Epithelial cell of prostate (primary cell): Measurements from ENCODE around the gene LTK.

Source experiments
- DNase-seq: peaks from one replicate; pipeline ENCODE4 v3.0.0-alpha.2; 2011; ENCODE audit warnings: low read depth, low spot score
- H3K27ac ChIP-seq: fragments of 450-650 bp; 2 replicates; pipeline ENCODE4 v1.5.1; 2017; ENCODE audit warnings: mild to moderate bottlenecking

LTK gene

DNA sequence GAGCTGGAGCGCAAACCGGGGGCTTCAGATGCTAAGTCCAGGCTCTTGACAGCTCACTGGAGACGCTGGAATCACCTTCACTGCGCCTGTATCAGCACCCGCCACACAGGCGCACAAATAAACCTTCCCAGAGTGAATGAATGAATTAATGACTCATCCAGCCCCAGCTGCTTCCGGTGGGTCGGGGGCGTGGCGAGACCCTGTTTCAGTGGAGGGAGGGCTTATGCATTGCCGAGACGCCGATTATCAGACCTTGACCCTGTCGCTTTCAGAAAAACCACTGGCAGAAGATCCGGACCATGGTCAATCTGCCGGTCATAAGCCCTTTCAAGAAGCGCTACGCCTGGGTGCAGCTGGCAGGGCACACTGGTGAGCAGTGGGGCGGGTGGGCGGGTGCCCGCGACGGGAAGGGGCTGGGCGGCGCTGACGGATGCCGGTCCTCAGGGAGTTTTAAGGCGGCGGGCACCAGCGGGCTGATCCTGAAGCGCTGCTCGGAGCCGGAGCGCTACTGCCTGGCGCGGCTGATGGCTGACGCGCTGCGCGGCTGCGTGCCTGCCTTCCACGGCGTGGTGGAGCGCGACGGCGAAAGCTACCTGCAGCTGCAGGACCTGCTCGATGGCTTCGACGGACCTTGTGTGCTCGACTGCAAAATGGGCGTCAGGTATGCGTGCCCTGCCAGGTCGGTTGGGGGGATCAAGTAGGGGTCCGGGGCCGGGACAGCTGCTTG lies 12.3 kb downstream of the LTK start:
- no peak for DNase-seq
- no peak overlapping the region for H3K27ac ChIP-seq

DNA sequence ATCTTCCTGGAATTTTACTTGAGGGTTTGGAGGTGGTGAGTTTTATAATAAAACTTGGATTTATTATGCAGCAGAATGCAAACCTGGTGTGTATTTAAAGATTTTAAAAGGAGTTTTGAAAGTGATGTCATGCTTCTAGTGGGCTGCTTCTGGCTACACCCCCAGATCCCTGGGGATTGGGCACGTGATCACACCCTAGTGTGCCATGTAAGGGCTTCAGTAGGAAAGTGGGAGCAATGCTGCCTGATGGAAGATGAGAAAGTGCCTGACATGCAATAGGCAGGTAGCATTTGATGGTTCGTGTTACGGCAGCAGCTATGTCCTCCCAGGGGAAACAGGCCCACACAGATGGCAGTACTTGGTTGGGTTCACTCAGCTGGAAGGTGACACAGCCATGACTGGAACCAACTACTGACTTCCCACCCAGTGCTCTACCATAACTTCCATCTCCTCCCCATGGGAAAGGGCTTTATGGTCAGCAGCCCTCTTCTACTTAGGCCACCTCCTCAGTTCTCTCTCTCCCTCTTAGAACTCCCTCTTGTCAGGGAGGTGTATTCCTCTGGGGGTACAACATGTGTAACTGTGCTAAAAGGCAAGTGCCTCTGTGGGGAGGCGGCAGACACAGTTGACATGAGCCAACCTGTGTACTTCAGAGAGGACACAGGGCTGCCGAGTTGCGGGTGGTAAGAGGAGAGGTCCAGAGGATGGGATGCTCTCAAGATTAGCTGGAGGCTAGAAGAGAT lies 14.3 kb downstream of the LTK start:
- H3K27ac ChIP-seq = no peak overlapping the region
- DNase-seq = no peak

DNA sequence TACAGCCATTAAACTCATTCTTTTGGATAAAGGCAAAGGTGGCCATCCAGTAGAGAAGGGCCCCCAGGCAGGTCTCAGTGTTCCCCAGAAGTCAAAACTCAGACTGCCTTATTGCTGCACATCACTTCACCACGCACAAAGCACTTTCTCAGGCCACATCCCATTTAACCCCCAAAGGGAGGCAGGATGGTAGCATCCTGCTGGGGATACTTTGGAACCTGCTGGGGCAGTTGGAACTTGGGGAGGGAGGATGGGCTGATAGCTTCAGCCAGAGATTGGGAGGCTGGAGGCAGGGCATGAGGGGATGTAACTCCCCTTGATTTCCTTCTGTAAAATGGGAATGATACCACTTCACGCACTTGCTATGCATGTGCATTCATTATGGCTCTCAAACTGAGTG lies 15.0 kb downstream of the LTK start:
- H3K27ac ChIP-seq = no peak overlapping the region
- no peak for DNase-seq

DNA sequence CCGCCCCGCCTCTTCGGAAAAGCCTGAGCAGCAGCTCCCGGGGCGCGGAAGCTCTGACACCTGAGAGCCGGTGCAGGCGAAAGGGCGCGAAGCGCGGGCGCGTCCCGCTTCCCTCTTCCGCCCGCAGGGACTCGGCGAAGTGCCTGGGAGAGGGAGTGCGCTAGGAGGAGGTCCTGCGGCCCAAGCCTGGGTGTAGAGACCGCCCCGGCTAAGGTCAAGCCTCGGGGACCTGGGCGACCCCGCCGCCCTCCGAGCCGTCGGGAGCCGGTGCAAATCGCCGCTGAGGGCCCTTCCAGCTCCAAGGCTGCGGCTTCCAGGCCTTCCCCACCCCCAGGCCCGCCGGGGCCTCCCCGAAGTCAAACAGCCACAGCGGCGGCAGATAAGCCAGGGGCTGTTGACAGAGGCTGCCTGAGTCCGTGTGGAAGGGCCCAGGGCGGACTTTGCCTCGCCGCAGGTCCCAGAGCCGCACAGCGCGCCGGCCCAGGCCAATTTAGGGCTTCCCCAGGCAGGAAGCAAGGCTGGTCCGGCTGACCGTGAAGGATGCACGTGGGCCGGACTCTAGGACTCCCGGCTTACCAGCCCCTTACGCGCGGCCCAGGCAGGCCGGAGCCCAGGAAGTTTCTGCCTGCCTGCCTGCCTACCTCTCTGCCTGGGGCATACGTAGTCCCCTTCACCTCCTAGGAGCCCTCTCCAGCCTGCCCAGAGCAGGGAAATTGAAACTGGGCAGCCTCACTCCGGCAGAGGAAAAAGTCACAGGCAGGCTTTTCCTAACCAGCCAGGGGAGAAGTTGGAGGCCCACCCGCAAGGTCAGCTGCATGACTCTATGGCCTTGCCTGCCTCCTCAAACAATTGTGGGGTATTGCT lies 17.7 kb downstream of the LTK start:
- DNase-seq = no peak
- no peak overlapping the region for H3K27ac ChIP-seq

DNA sequence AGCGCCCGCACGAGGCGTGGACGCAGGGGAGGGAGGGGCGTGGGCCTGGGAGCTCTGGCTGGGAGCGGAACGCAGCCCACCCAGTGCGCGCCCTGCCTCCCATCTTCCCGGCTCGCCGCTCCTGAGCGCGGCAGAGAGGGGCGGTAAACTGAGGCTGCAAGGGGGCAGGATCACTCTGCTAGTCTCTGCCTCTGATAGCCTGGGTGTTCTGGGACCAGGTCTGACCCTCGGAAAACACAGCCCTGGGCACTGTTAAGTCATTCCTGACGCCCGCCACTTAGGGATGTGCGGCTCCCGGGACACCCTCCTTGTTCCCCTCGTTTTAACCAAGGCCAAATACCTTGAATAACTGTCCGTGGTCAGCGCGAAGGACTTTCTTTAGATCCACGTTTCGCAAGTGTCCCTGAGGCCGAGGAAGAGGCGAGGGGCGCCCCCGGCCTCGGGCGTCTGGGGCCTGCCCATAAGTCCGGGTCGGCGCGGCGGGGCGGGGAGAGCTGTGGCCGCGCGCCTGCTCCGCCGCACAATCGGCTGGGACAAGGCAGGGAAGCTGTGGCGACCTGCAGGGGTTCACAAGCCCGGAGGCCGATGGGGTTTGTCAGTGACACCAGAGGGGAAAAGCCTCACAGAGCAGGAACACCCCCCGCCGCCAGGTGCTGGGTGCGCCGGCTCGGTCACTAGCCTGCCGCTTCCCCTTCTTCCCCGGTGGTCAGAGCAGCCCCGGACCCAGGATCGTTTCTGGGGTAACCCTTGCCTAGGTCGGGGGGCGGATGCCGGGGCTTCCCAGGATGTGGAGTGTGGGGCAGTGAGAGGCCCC lies 18.5 kb downstream of the LTK start:
- H3K27ac ChIP-seq = no peak overlapping the region
- no peak for DNase-seq

DNA sequence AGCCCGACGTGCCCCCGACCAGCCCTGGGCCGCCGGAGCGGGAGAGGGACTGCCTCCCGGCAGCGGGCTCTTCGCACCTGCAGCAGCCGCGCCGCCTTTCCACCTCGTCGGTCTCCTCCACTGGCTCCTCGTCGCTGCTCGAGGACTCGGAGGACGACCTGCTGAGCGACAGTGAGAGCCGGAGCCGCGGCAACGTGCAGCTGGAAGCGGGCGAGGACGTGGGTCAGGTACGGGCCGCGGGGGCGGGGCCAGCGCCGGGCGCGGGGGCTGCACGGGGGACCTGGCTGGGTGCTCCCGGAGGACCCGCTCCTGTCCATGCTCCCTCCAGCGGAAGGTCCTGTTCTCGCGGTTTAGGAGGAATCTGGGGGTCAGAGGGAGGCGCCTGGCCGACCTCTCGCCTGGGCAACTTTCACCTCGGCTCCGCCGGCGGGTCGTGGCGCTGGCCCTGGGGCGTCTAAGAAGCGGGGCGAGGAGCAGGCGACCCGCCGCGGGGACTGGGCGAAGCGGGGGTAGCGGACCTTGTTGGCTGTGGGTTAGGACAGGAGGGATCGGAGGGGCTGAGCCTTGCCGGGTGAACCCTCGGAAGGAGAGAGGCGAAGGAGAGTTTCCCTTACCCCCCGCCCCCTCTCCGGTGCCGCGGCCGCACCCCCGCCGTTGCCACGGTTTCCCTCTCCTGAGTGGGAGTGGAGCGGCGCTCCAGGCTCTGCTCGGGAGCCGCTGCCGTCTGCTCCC lies 19.3 kb downstream of the LTK start:
- no peak for DNase-seq
- no peak overlapping the region for H3K27ac ChIP-seq

DNA sequence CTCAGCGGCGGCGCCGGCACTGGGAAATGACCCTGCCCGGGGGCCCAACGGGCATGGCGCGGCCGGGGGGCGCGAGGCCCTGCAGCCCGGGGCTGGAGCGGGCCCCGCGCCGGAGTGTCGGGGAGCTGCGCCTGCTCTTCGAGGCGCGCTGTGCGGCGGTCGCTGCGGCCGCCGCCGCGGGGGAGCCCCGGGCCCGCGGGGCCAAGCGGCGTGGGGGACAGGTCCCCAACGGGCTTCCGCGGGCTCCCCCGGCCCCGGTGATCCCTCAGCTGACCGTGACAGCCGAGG lies 19.8 kb downstream of the LTK start:
- no peak overlapping the region for H3K27ac ChIP-seq
- no peak for DNase-seq

DNA sequence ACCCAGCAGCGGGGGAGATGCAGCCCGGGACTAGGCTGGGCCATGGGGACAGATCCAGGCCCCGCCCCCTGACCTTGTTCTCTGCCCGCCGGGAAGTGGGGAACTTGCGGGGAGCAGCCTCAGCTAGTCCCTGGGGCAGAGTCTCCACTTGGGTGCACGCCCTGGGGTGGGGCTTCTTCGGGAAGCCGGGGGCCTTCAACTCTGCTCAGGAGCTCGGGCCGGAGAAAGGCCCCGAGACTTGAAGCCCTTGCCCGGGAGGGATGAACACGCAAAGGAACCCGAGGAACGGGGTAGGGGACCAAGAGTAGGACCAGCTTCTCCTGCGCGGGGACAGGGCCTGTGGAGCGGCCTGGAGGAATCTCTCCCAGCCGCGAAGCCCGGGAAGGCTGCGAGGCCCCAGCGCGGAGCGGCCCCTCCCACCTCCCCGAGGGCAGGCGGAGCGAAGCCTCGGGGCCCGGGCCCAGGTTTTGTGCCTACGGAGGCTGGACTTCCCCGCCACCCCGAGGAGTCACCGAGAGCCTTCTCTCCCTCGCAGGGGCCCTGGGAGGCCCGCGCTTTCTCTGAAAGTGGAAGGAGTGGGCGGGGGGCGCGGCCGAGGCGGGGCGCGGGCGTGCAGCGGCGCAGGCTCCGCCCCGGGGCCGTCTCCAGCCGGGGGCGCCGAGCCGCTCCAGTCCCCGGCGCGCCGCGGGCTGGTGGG lies 20.3 kb downstream of the LTK start, which contains the start of gene ITPKA:
TSS of gene ITPKA (plus strand) at position 670 of the 697 bp plus-strand sequence. CDS start 54 bp downstream, outside the sequence.
- DNase-seq = no peak
- H3K27ac ChIP-seq = peak within 1 kb of the TSS; percentile 6

DNA sequence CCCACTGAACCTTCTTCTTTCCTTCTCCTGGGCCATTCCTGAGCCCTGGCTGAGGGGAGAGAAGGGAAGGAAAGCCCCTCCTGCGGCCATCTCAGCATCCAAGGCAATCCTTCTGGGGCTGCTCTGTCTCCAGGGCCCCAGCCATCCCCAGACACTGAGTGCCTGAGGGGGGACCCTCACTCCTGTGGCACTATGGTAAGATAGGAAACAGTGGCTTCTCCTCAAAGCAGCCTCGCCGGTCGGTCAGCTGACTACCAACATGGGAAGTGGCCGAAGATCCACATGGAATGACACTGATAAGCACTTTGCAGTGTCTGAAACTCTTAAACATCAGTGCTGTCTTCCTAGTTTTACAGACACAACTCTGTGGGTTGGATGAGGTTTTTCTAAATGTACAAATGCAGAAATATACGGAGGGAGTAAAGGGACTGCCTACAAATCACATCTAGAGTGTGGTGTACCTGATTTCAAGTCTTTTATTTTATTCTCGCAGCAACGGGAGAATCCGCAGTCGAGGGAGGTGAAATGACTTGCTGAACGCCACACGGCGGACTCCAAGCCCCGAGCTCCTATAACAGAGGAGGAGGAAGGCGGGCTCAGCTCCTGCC lies 20.9 kb downstream of the LTK start:
- H3K27ac ChIP-seq = peak overlapping the region; percentile 6
- no peak for DNase-seq

DNA sequence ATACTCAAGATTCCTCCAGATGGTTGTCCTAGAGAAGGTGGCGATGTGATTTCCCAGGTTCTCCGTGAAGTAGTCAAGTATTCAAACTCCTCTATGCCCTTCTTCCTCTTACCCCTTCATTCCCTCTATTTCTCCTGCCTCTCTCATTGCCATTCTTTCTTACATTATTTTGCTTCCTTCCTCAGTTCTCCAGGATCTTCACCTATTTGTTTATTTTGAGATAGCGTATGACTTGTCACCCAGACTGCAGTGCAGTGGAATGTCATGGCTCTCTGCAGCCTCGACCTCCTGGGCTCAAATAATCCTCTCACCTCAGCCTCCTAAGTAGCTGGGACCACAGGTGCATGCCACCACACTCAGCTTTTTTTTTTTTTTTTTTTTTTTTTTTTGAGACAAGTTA lies 21.7 kb downstream of the LTK start:
- DNase-seq = no peak
- H3K27ac ChIP-seq = no peak overlapping the region

DNA sequence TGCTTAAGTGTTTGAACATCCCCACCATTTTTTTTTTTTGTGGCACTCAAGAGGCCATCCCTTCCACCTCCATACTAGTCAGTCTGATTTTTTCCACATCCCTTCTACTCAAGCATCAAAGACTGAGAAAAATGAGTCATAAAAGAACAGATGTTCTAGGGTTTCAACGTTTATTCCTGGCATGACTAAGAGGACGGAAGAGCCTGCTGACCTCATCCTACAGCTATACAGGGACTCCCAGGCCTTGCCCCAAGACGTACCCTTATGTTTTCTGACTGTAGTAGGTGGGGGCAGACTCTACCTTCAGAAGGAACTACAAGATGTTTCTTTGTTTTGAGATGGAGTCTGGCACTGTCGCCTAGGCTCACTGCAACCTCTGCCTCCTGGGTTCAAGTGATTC lies 23.3 kb downstream of the LTK start:
- peak overlapping the region; percentile 68 for H3K27ac ChIP-seq
- DNase-seq = peak; percentile 84

DNA sequence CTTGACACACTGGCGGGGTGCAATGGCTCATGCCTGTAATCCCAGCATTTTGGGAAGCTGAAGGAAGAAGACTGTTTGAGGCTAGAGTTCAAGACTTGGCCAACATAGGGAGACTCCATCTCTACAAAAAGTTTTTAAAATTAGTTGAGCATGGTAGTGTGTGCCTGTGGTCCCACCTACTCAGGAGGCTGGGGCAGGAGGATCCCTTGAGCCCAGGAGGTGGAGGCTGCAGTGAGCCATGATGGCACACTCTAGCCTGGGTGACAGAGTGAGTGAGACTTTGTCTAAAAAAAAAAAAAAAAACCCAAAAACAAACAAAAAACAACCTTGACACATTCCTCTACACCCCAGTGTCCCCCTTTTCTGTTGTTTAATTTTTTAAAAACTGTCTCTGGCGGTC lies 24.0 kb downstream of the LTK start:
- peak overlapping the region; percentile 68 for H3K27ac ChIP-seq
- DNase-seq = no peak

DNA sequence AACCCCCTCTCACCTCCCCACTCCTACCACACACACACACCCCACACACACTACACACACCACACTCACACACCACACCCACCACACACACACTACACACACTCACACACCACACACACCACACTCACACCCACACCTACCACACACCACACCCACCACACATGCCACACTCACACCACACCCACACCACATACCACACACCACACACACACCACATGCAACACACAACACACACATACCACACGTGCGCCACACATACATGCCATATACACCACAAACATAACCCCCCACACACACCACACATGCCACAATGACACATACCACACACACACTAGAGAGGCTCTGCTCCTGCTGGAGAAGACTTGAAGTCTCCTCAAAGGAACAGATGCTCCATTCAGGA lies 25.8 kb downstream of the LTK start:
- H3K27ac ChIP-seq = no peak overlapping the region

DNA sequence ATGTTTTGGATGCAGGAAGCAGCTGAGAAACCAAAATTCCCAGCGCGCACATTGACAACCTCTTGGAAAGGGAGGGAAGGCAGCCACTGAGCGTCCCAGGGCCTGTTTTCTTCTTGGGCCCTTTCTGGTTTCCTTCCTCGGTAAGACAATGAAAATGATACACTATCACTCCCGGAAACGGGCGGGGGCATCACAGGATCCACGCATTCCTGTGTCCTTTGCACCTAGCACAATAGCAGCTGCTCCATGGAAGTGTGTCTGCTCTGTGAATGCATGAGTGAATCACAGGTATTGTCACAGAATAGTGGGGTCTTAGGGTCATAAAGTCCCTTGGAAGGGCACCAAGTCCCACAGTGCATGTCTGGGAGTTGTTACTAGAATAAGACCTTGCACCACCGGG lies 26.2 kb downstream of the LTK start:
- no peak for DNase-seq
- H3K27ac ChIP-seq = no peak overlapping the region

More for the DNA sequence above, 25.8 kb downstream of the LTK start:
- DNase-seq = no peak

DNA sequence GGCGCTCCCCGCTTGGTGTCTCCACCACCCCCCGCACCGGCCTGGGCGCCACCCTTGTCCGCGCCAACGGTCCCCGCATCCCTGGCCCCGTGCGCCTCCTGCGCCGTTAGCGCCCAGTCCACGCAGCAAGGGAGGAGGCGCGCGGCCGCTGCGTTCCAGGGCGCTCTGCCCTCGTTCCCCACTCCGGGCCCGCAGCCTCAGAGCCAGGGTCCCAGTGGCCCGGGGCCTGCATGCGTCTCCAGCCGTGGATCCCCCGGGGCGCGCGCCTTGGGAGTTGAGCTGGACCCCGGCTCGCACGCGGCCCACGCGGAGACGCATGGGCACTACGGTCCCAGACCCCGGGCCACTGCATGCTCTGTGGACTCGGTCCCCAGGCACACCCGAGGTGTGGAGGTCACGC lies 27.3 kb downstream of the LTK start:
- no peak overlapping the region for H3K27ac ChIP-seq
- no peak for DNase-seq

DNA sequence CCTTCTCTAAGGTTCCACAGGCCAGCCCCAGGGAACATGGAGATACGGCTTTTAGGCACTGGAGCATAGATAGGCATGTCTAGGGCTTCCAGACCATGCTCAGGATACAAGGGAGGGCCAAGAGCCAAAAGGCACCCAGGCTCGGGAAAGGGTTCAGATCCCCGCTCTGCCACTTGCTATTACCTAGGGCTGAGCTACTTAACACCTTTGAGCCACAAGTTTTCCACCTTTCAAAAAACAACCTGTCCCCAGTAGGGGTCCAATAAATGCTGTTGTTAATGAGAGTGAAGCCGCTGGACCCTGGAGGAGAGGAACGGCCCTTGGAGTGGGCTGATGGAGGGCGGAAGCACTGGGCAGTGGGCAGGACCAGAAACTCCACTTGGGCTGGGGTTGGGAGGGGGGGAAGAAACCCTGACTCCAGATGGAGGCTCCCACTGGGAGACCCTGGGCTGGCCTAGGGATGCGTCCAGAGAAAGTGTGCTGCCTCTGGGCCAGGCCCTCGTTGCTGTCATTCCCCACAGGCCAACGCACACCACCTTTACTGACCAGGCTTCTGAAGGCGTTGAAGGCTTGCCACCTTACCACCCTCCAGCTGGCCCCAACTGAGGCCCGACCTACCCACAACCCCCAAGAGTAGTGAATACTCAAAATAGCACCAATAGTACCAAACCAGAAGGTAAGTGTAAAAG lies 28.5 kb downstream of the LTK start:
- DNase-seq = no peak
- no peak overlapping the region for H3K27ac ChIP-seq

DNA sequence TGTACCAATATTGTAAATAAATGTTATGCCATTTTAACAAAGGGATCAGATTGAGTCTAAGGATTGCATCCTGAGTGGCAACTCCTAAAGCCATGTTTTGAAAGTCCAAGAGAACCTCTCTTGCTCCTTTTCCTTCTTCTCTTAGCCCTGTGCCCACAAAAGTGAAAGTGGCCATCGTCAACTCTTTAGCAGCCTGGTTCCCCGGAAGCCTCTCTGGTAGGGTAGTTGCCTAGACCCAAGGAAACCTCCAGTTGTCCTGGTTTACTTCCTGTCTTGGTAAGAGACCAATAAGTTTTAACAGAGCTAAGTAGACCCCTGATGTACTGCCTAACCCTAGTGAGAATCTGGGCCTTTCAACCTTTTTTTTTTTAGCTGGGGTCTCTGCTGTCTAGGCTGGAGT lies 30.1 kb downstream of the LTK start:
- no peak for DNase-seq
- no peak overlapping the region for H3K27ac ChIP-seq

DNA sequence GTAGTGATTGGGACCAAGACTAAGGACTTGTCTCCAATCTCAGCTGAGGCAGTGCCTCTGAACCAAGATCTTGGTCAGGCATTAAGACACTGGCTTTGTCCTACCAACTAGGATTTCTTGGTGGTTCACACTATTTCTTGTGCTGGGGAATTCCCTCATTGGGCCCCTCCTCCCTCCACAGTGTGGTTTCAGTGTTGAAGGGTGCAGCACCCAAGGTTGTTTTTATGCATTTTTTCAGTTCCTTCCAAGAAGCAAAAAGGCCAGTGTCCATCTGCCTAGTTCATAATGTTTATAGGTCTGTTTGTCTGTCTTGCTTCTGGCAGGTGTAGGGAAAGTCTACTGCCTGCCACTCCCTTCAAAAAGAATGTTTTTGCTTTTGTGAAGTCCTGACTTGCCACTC lies 30.5 kb downstream of the LTK start:
- DNase-seq = no peak
- no peak overlapping the region for H3K27ac ChIP-seq
